ENCODE results near the gene SLC8A1. TPM values are rescaled to one million over a fixed set of nuclear protein-coding genes. Genes with fewer than 3 reads are reported as not detected.

The SLC8A1 gene
- total and polyA plus RNA-seq, 8 donors, result 5.4 to 39.7 (median 6.6) TPM

GRCh38 chr2:40316620-40317019 lies 135.3 kb downstream of the SLC8A1 start:
- H3K36me3 ChIP-seq, result no peaks in the 10 kb centered on the region
- no peak for ATAC-seq
- H3K9me3 ChIP-seq, result peaks cover 0 to 15% of the 10 kb centered on the region in 2 donors
- no peaks in the 10 kb centered on the region for H3K4me1 ChIP-seq
- no peaks in the 10 kb centered on the region for H3K27me3 ChIP-seq
- intact Hi-C loops (cut with DNase I), result no loop called here
- no peak overlapping the region for H3K4me3 ChIP-seq
- DNase-seq, result no peak
- TF ChIP-seq CTCF (IDR thresholded peaks at IDR 0.05), result no peak
- no peak overlapping the region for H3K27ac ChIP-seq

- ATAC-seq (no peak), DNase-seq (peak in 2 of 4 donors; percentile 31 to 58)
- TF ChIP-seq CTCF (IDR thresholded peaks at IDR 0.05), result no peak
- no peaks in the 10 kb centered on the region for H3K27me3 ChIP-seq
- no peak overlapping the region for H3K4me3 ChIP-seq
- H3K36me3 ChIP-seq, result no peaks in the 10 kb centered on the region
- H3K27ac ChIP-seq, result no peak overlapping the region
- no peaks in the 10 kb centered on the region for H3K4me1 ChIP-seq
- H3K9me3 ChIP-seq, result peaks cover 0 to 15% of the 10 kb centered on the region in 2 donors
- intact Hi-C loops (cut with DNase I), result no loop called here
These were observed 136.2 kb downstream of the SLC8A1 start for GRCh38 chr2:40315683-40316082.

- Histone ChIP-seq H3K27me3 (no peaks in the 10 kb centered on the region), H3K4me1 (no peaks in the 10 kb centered on the region), H3K27ac (no peak overlapping the region), H3K4me3 (no peak overlapping the region), H3K9me3 (peaks cover 0 to 15% of the 10 kb centered on the region in 2 donors), H3K36me3 (no peaks in the 10 kb centered on the region)
- no peak for TF ChIP-seq CTCF (IDR thresholded peaks at IDR 0.05)
- intact Hi-C loops (cut with DNase I), result no loop called here
- DNase-seq (no peak), ATAC-seq (no peak)
These were observed 140.9 kb downstream of the SLC8A1 start for GRCh38 chr2:40311026-40311425.

- Histone ChIP-seq H3K4me3 (no peak overlapping the region), H3K27ac (no peak overlapping the region), H3K9me3 (peaks cover 0 to 15% of the 10 kb centered on the region in 2 donors), H3K4me1 (no peaks in the 10 kb centered on the region), H3K27me3 (no peaks in the 10 kb centered on the region), H3K36me3 (no peaks in the 10 kb centered on the region)
- ATAC-seq, result no peak
- intact Hi-C loops (cut with DNase I), result no loop called here
- TF ChIP-seq CTCF (IDR thresholded peaks at IDR 0.05), result no peak
- no peak for DNase-seq
These were observed 141.6 kb downstream of the SLC8A1 start for GRCh38 chr2:40310303-40310702.

- intact Hi-C loops (cut with DNase I), result no loop called here
- H3K4me1 ChIP-seq, result no peaks in the 10 kb centered on the region
- ATAC-seq, result no peak
- no peaks in the 10 kb centered on the region for H3K36me3 ChIP-seq
- DNase-seq, result no peak
- no peak overlapping the region for H3K27ac ChIP-seq
- H3K9me3 ChIP-seq, result no peaks in the 10 kb centered on the region
- no peak overlapping the region for H3K4me3 ChIP-seq
- no peaks in the 10 kb centered on the region for H3K27me3 ChIP-seq
- no peak for TF ChIP-seq CTCF (IDR thresholded peaks at IDR 0.05)
These were observed 147.6 kb downstream of the SLC8A1 start for GRCh38 chr2:40304340-40304739.

Data from left lung (tissue), 10 donors.